Cardiac muscle cell (in vitro differentiated cells and primary cell): ENCODE measurements around the gene PDLIM4. TPM values are rescaled to one million over a fixed set of nuclear protein-coding genes. Genes with fewer than 3 reads are reported as not detected.

ENCODE experiments used
- DNase-seq, 2 donors: peaks; one replicate each; pipeline versions ENCODE4 v3.0.0 to v3.0.0-alpha.2; 2010 to 2017; ENCODE audit warnings: low read depth in 1 of 2, low spot score in 1 of 2
- H3K27ac ChIP-seq: fragments of 200-600 bp; sonication (generic); 2 replicates; pipeline ENCODE4 v1.5.1; 2016
- H3K27me3 ChIP-seq: fragments of 200-600 bp; sonication (generic); 2 replicates; pipeline ENCODE4 v1.6.0; 2016; ENCODE audit warnings: control low read depth
- H3K36me3 ChIP-seq: fragments of 200-600 bp; sonication (generic); 2 replicates; pipeline ENCODE4 v1.5.1; 2016; ENCODE audit warnings: control low read depth
- H3K4me1 ChIP-seq: fragments of 200-600 bp; sonication (generic); 2 replicates; pipeline ENCODE4 v1.8.1; 2017; ENCODE audit warnings: low read depth, mild to moderate bottlenecking, mixed run types
- H3K4me3 ChIP-seq: fragments of 200-600 bp; sonication (generic); 2 replicates; pipeline ENCODE4 v1.5.1; 2016; ENCODE audit warnings: mild to moderate bottlenecking
- H3K9me3 ChIP-seq: fragments of 200-600 bp; sonication (generic); 2 replicates; pipeline ENCODE4 v1.5.1; 2017; ENCODE audit warnings: low read depth, mild to moderate bottlenecking, control low read depth
- CTCF ChIP-seq: IDR thresholded peaks from 2 replicates; pipeline ENCODE4 v1.5.1; 2012; ENCODE audit warnings: low read depth, mild to moderate bottlenecking, low read length
- polyA plus RNA-seq: library from polyadenylated mRNA; unstranded; fragments of >200 nt; fragmentation: Nextera tagmentation; extraction: Ambion mirVana; gene quantifications from 2 replicates; pipeline ENCODE4 v1.2.1, GENCODE V29; 2016
- total RNA-seq: library from RNA; depleted of rRNA; stranded (reverse); fragments of >200 nt; gene quantifications from 2 replicates; pipeline ENCODE4 v1.2.3, GENCODE V29; 2016

PDLIM4 gene
- total and polyA plus RNA-seq, 2 experiments from 2014 or later = 23.1 to 32.7 TPM

GRCh38 chr5:132267166-132267739, 9.8 kb downstream of the PDLIM4 start:
- no peaks in the 10 kb centered on the region for H3K27me3 ChIP-seq
- no peaks in the 10 kb centered on the region for H3K9me3 ChIP-seq
- H3K4me3 ChIP-seq = no peak overlapping the region
- DNase-seq = no peak
- no peak overlapping the region for H3K27ac ChIP-seq
- no peaks in the 10 kb centered on the region for H3K36me3 ChIP-seq
- H3K4me1 ChIP-seq = no peaks in the 10 kb centered on the region
- TF ChIP-seq CTCF = no peak

GRCh38 chr5:132267931-132268768, 10.7 kb downstream of the PDLIM4 start:
- Histone ChIP-seq H3K27me3 (no peaks in the 10 kb centered on the region), H3K4me1 (no peaks in the 10 kb centered on the region), H3K27ac (no peak overlapping the region), H3K9me3 (no peaks in the 10 kb centered on the region), H3K36me3 (no peaks in the 10 kb centered on the region), H3K4me3 (no peak overlapping the region)
- no peak for DNase-seq
- TF ChIP-seq CTCF = no peak

- no peak for DNase-seq
- Histone ChIP-seq H3K27me3 (no peaks in the 10 kb centered on the region), H3K4me1 (no peaks in the 10 kb centered on the region), H3K27ac (no peak overlapping the region), H3K36me3 (no peaks in the 10 kb centered on the region), H3K9me3 (no peaks in the 10 kb centered on the region), H3K4me3 (no peak overlapping the region)
- no peak for TF ChIP-seq CTCF
Observed at GRCh38 chr5:132268769-132269551, 11.5 kb downstream of the PDLIM4 start.

- Histone ChIP-seq H3K36me3 (no peaks in the 10 kb centered on the region), H3K27ac (no peak overlapping the region)
- DNase-seq = no peak
Observed at GRCh38 chr5:132269635-132270334, 12.3 kb downstream of the PDLIM4 start.

More at GRCh38 chr5:132269635-132270334, 12.3 kb downstream of the PDLIM4 start:
- Histone ChIP-seq H3K27me3 (no peaks in the 10 kb centered on the region), H3K4me3 (no peak overlapping the region), H3K4me1 (no peaks in the 10 kb centered on the region), H3K9me3 (no peaks in the 10 kb centered on the region)
- TF ChIP-seq CTCF = no peak
